ENCODE data around the gene RNF215.
"Not testable (repeated sequence)": the region's sequence is repeated elsewhere in the genome, so short reads cannot be mapped to it uniquely, and the experiment has no call there.

Gene RNF215

GRCh38 chr22:30348404-30348803 is 38.8 kb downstream of the RNF215 start:
- in situ Hi-C loops (cut with HindIII; ENCODE audit: low sequenced_read_pairs) = no loop called here
- no peak overlapping the region for H3K4me3 ChIP-seq (ENCODE audit: low read depth, low read length)
- DNase-seq (ENCODE audit: low read depth) = no peak
- no peak for TF ChIP-seq CTCF (IDR thresholded peaks at IDR 0.05; ENCODE audit: low read depth, low read length, missing control alignments)

- no peak for TF ChIP-seq CTCF (IDR thresholded peaks at IDR 0.05; ENCODE audit: low read depth, low read length, missing control alignments)
- no peak overlapping the region for H3K4me3 ChIP-seq (ENCODE audit: low read depth, low read length)
- no peak for DNase-seq (ENCODE audit: low read depth)
- in situ Hi-C loops (cut with HindIII; ENCODE audit: low sequenced_read_pairs) = no loop called here
Measured at GRCh38 chr22:30347255-30347892, 39.8 kb downstream of the RNF215 start.

GRCh38 chr22:30344447-30345200 is 42.6 kb downstream of the RNF215 start:
- no peak overlapping the region for H3K4me3 ChIP-seq (ENCODE audit: low read depth, low read length)
- in situ Hi-C loops (cut with HindIII; ENCODE audit: low sequenced_read_pairs) = no loop called here
- DNase-seq (ENCODE audit: low read depth) = no peak
- no peak for TF ChIP-seq CTCF (IDR thresholded peaks at IDR 0.05; ENCODE audit: low read depth, low read length, missing control alignments)

DNA sequence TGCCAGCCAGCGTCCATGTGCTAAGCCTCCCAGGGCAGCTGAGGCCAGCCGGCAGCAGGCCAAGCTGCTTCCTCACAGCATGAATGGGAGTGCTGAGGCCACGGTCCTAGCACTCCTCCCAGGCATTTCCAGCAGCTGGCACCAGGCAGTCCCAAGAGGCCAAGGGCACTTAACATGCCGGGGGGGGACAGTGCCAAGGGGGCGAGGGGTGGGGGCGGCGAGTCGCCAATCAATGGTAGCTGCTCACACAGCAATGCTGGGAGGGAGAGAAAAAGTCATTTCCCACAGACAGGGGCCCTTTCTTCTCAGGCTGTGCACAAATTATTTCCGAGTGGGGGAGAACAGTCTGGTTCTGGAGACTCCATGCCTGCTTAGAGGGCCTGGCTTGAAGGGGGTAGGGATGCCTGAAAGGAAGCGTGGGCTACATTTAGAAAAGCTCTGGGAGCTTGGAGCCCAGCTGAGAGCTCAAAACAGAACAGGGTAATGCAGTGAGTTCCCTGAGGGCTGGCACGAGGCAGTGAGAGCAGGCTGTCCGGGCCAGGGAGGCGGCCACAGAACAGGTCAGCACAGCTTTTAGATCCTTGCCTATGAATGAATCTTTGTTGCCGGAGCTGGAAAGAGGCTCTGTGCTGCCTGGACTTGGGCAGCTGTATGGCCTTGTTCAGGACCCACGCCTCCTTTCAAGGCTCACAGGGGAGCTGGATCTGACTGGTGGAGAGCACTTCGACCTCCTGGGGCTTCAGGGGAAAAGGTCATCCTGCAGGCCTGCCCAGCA is 46.1 kb downstream of the RNF215 start:
- H3K4me3 ChIP-seq (ENCODE audit: low read depth, low read length) = no peak overlapping the region
- TF ChIP-seq CTCF (IDR thresholded peaks at IDR 0.05; ENCODE audit: low read depth, low read length, missing control alignments) = no peak
- no peak for DNase-seq (ENCODE audit: low read depth)
- in situ Hi-C loops (cut with HindIII; ENCODE audit: low sequenced_read_pairs) = no loop called here

DNA sequence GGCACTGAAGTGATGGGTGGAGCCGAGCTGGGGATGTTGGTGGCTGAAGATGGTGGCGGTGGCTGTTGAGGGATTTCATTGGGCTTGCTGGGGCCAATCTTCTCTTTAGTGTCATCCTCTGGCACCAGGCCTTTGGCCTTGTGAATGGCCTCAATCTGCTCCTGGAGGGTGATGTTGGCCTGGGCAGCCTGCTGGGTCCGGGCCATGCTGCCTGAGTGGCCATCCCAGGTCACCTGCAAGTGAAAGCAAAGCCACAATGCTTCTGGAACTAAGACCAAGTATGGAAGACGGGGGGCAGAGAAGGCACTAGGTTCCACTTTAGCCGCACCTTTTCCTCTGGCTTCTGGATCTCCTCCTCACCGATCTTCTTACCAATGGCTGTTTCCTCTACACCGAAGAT is 48.4 kb downstream of the RNF215 start:
- in situ Hi-C loops (cut with HindIII; ENCODE audit: low sequenced_read_pairs) = no loop called here
- no peak overlapping the region for H3K4me3 ChIP-seq (ENCODE audit: low read depth, low read length)
- no peak for DNase-seq (ENCODE audit: low read depth)
- no peak for TF ChIP-seq CTCF (IDR thresholded peaks at IDR 0.05; ENCODE audit: low read depth, low read length, missing control alignments)

DNA sequence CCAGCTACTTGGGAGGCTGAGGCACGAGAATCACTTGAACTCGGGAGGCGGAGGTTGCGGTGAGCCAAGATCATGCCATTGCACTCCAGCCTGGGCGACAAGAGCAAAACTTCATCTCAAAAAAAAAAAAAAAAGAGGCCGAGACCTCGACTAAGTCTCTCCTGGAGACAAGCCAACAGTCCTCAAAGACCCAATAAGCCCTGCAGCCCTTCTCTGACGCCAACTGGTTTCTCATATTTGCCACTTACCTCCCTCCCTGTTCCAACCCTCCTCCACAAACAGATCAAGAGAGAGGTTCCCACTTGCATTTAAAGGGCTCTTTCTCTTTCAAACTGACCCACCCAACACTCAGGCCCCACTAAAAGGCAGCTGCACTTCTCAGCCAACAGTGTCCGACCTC is 48.9 kb downstream of the RNF215 start:
- in situ Hi-C loops (cut with HindIII; ENCODE audit: low sequenced_read_pairs); H3K4me3 ChIP-seq (ENCODE audit: low read depth, low read length): not testable (repeated sequence)

DNA sequence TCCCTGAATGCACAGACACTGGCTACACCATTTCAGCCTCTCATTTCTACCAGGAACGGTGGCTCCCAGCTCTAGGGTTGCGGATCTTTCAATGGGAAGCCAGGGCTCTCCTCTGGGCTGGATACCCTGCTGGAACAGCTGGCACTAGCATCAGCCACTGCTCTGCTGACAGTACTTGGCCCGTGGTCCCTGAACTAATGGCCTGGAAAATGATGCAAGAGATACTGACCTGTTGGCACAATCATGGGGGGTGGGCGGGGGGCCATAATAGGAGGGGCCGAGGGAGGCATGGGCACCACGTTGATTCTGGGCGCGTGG is 49.8 kb downstream of the RNF215 start:
- no peak overlapping the region for H3K4me3 ChIP-seq (ENCODE audit: low read depth, low read length)
- TF ChIP-seq CTCF (IDR thresholded peaks at IDR 0.05; ENCODE audit: low read depth, low read length, missing control alignments) = no peak
- in situ Hi-C loops (cut with HindIII; ENCODE audit: low sequenced_read_pairs) = no loop called here
- no peak for DNase-seq (ENCODE audit: low read depth)

More for the DNA sequence above, 48.9 kb downstream of the RNF215 start:
- not testable (repeated sequence) for DNase-seq (ENCODE audit: low read depth)
